Hepatocyte (in vitro differentiated cells): ENCODE results near the gene KCNA2. TPM values are rescaled to one million over a fixed set of nuclear protein-coding genes. Genes with fewer than 3 reads are reported as not detected.

Experiments
- DNase-seq: peaks from one replicate; pipeline ENCODE4 v3.0.0-alpha.2; 2016; ENCODE audit warnings: low spot score
- H2AFZ ChIP-seq: fragments of 200-600 bp; sonication (generic); 2 replicates; pipeline ENCODE4 v1.6.0; 2016; ENCODE audit warnings: antibody characterized with exemption, mild to moderate bottlenecking
- H3K27ac ChIP-seq: fragments of 200-600 bp; sonication (generic); 2 replicates; pipeline ENCODE4 v1.5.1; 2016; ENCODE audit warnings: mild to moderate bottlenecking
- H3K27me3 ChIP-seq: fragments of 200-600 bp; sonication (generic); 2 replicates; pipeline ENCODE4 v1.6.1; 2016
- H3K36me3 ChIP-seq: fragments of 200-600 bp; sonication (generic); replicated peaks from 2 replicates; pipeline ENCODE4 v1.5.1; 2016; ENCODE audit warnings: low read depth; ENCODE audit not compliant: insufficient read depth
- H3K4me1 ChIP-seq: fragments of 200-600 bp; sonication (generic); 2 replicates; pipeline ENCODE4 v1.5.1; 2016; ENCODE audit warnings: mild to moderate bottlenecking, moderate library complexity; ENCODE audit not compliant: insufficient read depth
- H3K4me2 ChIP-seq: fragments of 200-600 bp; sonication (generic); 2 replicates; pipeline ENCODE4 v1.6.0; 2016
- H3K4me3 ChIP-seq: fragments of 200-600 bp; sonication (generic); 2 replicates; pipeline ENCODE4 v1.5.1; 2016; ENCODE audit warnings: mild to moderate bottlenecking
- H3K79me2 ChIP-seq: fragments of 200-600 bp; sonication (generic); 2 replicates; pipeline ENCODE4 v1.6.0; 2017; ENCODE audit warnings: mild to moderate bottlenecking
- H3K9me2 ChIP-seq: fragments of 200-600 bp; sonication (generic); replicated peaks from 2 replicates; pipeline ENCODE4 v1.6.0; 2017; ENCODE audit warnings: mild to moderate bottlenecking; ENCODE audit not compliant: insufficient read depth
- H3K9me3 ChIP-seq: fragments of 200-600 bp; sonication (generic); 2 replicates; pipeline ENCODE4 v1.5.1; 2016; ENCODE audit warnings: low read depth, mild to moderate bottlenecking
- H4K20me1 ChIP-seq: fragments of 200-600 bp; sonication (generic); 2 replicates; pipeline ENCODE4 v1.6.0; 2016; ENCODE audit warnings: mild to moderate bottlenecking; ENCODE audit not compliant: insufficient read depth, poor library complexity, severe bottlenecking
- CTCF ChIP-seq: fragments of 200-600 bp; sonication (generic); IDR thresholded peaks from 2 replicates; pipeline ENCODE4 v1.5.1; 2016; ENCODE audit warnings: antibody characterized with exemption, mild to moderate bottlenecking; ENCODE audit not compliant: poor library complexity
- EZH2 ChIP-seq: fragments of 200-600 bp; sonication (generic); IDR thresholded peaks from 2 replicates; pipeline ENCODE4 v1.6.1; 2016; ENCODE audit warnings: antibody characterized with exemption, mild to moderate bottlenecking, borderline replicate concordance
- EZH2phosphoT487 ChIP-seq: fragments of 200-600 bp; sonication (generic); IDR thresholded peaks from one replicate; pipeline ENCODE4 v1.6.1; 2018; ENCODE audit warnings: antibody characterized with exemption, mild to moderate bottlenecking, low read depth, moderate library complexity; ENCODE audit not compliant: unreplicated experiment, severe bottlenecking
- WGBS: methylation state at CpG from one replicate; pipeline ENCODE4 v1.1.6; 2016; ENCODE audit warnings: low lambda C conversion rate; ENCODE audit errors: missing lambda C conversion rate; 5-methylcytosine and 5-hydroxymethylcytosine counted together
- polyA plus RNA-seq: library from polyadenylated mRNA; unstranded; fragments of >200 nt; fragmentation: Nextera tagmentation; extraction: Ambion mirVana; gene quantifications from 2 replicates; pipeline ENCODE4 v1.2.1, GENCODE V29; 2016
- total RNA-seq: library from RNA; depleted of rRNA; stranded (reverse); fragments of >200 nt; gene quantifications from 2 replicates; pipeline ENCODE4 v1.2.3, GENCODE V29; 2014

KCNA2 gene
- total and polyA plus RNA-seq, 2 experiments from 2014 or later = 0.40 to 0.80 TPM

- no peak overlapping the region for H3K27ac ChIP-seq
- no peak overlapping the region for H3K4me3 ChIP-seq
- H3K9me3 ChIP-seq = no peaks in the 10 kb centered on the region
- no peaks in the 10 kb centered on the region for H4K20me1 ChIP-seq
- no peaks in the 10 kb centered on the region for H3K9me2 ChIP-seq
- WGBS = 82% methylated on average over 7 of the region's 7 CpGs
- no peaks in the 10 kb centered on the region for H3K79me2 ChIP-seq
- H2AFZ ChIP-seq = no peak overlapping the region
- peaks cover 23% of the 10 kb centered on the region for H3K27me3 ChIP-seq
- no peak for DNase-seq
- no peak overlapping the region for H3K4me2 ChIP-seq
- TF ChIP-seq EZH2 = no peak
- TF ChIP-seq EZH2phosphoT487 = no peak
- TF ChIP-seq CTCF = no peak
- no peaks in the 10 kb centered on the region for H3K4me1 ChIP-seq
- H3K36me3 ChIP-seq = no peaks in the 10 kb centered on the region
Observed at GRCh38 chr1:110626889-110627288, 20.7 kb upstream of the KCNA2 start.

GRCh38 chr1:110620686-110621085, 14.5 kb upstream of the KCNA2 start:
- no peaks in the 10 kb centered on the region for H3K9me2 ChIP-seq
- TF ChIP-seq CTCF (no peak), EZH2 (no peak), EZH2phosphoT487 (no peak)
- H3K4me3 ChIP-seq = no peak overlapping the region
- H3K4me1 ChIP-seq = peaks cover 4% of the 10 kb centered on the region
- no peaks in the 10 kb centered on the region for H3K79me2 ChIP-seq
- DNase-seq = no peak
- no peak overlapping the region for H3K27ac ChIP-seq
- no peak overlapping the region for H3K4me2 ChIP-seq
- 76% methylated on average over 7 of the region's 7 CpGs for WGBS
- H2AFZ ChIP-seq = no peak overlapping the region
- no peaks in the 10 kb centered on the region for H4K20me1 ChIP-seq
- peaks cover 56% of the 10 kb centered on the region for H3K27me3 ChIP-seq
- no peaks in the 10 kb centered on the region for H3K9me3 ChIP-seq
- H3K36me3 ChIP-seq = no peaks in the 10 kb centered on the region

- Histone ChIP-seq H3K4me2 (no peak overlapping the region), H3K4me1 (peaks cover 4% of the 10 kb centered on the region), H3K9me2 (no peaks in the 10 kb centered on the region), H3K9me3 (no peaks in the 10 kb centered on the region), H4K20me1 (no peaks in the 10 kb centered on the region), H3K79me2 (no peaks in the 10 kb centered on the region), H3K27ac (no peak overlapping the region), H3K4me3 (no peak overlapping the region), H3K27me3 (peaks cover 60% of the 10 kb centered on the region), H2AFZ (no peak overlapping the region), H3K36me3 (no peaks in the 10 kb centered on the region)
- no peak for TF ChIP-seq EZH2
- no peak for TF ChIP-seq EZH2phosphoT487
- TF ChIP-seq CTCF = no peak
- WGBS = 81% methylated on average over 8 of the region's 8 CpGs
- no peak for DNase-seq
Observed at GRCh38 chr1:110620250-110620615, 14.1 kb upstream of the KCNA2 start.
